Esophagus squamous epithelium (tissue), 4 donors: Measurements from ENCODE around the gene MYO6.

ENCODE experiments used
- CTCF ChIP-seq, 6 experiments: fragments of 450-650 bp in 4 of 6; fragments of 200-600 bp in 2 of 6; sonication (generic) in 2 of 6; IDR thresholded peaks; one replicate each; pipeline ENCODE4 v1.5.1; 2016 to 2019; ENCODE audit warnings: antibody characterized with exemption in 6 of 6, mild to moderate bottlenecking in 4 of 6, moderate library complexity in 4 of 6
- POLR2A ChIP-seq, 4 donors: fragments of 450-650 bp; IDR thresholded peaks; one replicate each; pipeline ENCODE4 v1.6.1; 2017; ENCODE audit warnings: antibody characterized with exemption in 4 of 4, mild to moderate bottlenecking in 4 of 4, moderate library complexity in 3 of 4

- TF ChIP-seq CTCF (IDR thresholded peaks at IDR 0.05): no peak
- no peak for TF ChIP-seq POLR2A (IDR thresholded peaks at IDR 0.05)
Measured at GRCh38 chr6:75766387-75766786, 17.3 kb downstream of the MYO6 start.
